ENCODE measurements around the gene EPAS1.
A peak's percentile ranks its signal among the peaks of the same experiment; 100 is the strongest.

The EPAS1 gene

GRCh38 chr2:46364797-46365457 lies 67.7 kb downstream of the EPAS1 start:
- DNase-seq (ENCODE audit: low spot score) = peak; percentile 63

DNA sequence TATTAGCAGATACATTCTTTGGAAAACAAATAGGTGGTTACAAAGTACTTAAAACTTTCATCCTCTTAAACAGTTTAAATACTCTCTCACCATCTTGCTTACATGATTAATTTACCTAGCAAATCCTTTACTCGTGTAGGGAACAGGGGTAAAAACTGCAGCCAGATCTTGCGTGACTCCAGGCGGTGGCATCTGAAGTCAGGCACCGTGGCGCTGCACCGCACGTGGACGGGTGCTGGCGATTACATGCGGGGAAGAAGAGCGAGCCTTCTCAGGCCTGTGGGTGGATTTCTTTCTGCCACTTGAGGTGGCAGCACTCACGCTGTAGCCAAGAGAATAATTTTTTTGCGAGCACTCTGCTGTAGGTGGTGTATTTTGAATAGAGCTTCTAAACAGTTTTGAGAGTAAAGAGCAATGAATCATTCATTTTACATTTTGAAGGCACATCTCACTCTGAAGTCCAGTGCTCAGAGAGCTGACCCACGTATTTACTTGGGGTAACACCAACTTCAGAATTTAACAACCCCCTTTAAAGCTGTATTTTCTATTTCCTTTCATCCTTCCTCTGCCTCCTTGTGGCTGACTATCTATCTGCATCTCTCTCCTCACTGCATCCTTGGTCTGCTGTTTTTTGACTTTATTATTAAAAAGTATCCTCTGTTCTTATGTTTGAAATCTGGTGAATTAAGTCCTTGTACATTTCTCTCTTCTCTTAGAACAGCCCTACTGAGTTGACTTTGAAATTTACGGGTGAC lies 68.9 kb downstream of the EPAS1 start:
- no peak for DNase-seq (ENCODE audit: low spot score)

DNA sequence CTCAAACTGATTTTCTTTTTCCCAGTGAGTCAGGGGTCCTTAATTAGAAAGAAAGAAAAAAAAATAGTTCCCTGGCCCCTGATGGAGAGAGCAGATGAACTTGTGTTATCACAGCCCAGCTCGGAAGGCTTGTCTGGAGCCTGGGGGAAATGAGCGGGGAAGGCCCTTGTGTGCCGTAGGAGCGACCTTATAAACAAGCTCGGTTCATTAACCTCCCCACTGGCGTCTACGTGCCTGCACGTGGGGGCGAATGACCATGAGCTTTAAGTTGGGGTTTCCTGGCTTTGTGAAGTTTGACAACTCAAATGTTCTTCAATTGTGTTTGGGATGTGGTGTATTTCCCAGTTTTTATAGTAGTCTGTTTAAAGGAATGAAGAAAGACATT lies 69.5 kb downstream of the EPAS1 start:
- no peak for DNase-seq (ENCODE audit: low spot score)

- no peak for DNase-seq (ENCODE audit: low spot score)
These were observed 70.1 kb downstream of the EPAS1 start for GRCh38 chr2:46367286-46367685.

- no peak for DNase-seq (ENCODE audit: low spot score)
These were observed 71.2 kb downstream of the EPAS1 start for GRCh38 chr2:46368401-46368800.

DNA sequence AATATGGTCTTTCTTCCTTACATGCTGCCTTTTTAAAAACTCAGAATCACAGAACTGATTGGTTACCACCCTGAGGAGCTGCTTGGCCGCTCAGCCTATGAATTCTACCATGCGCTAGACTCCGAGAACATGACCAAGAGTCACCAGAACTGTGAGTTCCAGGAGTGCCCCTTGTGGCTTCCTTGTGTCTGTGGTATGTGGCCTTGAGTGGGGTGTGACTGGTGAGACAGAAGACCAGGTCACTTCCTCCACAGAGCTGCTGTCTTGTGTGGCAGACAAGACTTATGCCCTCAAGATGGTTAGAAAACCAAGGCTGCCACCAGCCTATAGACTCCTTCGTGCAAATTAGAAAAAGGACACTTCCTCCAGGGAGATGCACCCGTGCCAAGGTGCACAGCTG lies 72.6 kb downstream of the EPAS1 start:
- DNase-seq (ENCODE audit: low spot score) = no peak

GRCh38 chr2:46371854-46372253 lies 74.6 kb downstream of the EPAS1 start:
- no peak for DNase-seq (ENCODE audit: low spot score)

GRCh38 chr2:46372475-46372874 lies 75.3 kb downstream of the EPAS1 start:
- DNase-seq (ENCODE audit: low spot score) = no peak

DNA sequence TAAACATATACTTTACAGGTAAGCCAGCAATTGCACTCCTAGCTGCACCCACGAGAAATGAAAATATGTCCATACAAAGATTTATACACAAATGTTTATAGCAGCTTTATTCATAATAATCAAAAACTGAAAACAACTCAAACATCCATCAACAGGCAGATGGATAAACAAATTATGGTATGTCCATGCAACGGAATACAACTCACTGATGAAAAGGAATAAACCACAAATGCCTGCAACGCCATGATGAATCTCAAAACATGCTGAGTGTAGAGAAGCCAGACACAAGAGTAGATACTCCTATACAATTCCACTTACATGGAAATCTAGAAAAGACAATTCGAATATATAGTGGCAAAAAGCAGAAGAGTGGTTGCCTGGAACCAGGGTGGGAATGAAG lies 76.0 kb downstream of the EPAS1 start:
- no peak for DNase-seq (ENCODE audit: low spot score)

DNA sequence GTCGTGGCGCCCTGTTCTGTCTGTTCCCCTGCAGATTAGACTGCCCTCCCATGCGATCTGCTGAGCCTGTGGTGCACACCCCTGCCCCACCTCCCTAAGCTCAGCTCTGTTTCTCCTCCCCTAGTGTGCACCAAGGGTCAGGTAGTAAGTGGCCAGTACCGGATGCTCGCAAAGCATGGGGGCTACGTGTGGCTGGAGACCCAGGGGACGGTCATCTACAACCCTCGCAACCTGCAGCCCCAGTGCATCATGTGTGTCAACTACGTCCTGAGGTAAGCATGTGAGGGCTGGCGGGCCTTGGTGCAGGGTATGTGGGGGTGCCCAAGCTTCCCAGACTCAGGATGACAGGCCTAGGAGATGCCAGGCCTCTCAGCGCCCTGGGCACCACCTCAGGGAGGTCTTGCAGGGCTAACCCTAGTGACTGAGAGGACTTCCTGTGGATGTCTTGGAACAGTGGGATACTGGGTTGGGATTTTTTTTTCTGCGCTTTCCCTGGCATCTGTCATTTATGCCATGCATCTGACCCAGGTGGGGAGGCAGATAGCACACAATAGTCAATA lies 78.4 kb downstream of the EPAS1 start:
- no peak for DNase-seq (ENCODE audit: low spot score)

GRCh38 chr2:46376586-46376985 lies 79.4 kb downstream of the EPAS1 start:
- DNase-seq (ENCODE audit: low spot score) = no peak

- no peak for DNase-seq (ENCODE audit: low spot score)
These were observed 79.9 kb downstream of the EPAS1 start for GRCh38 chr2:46377101-46377581.

- no peak for DNase-seq (ENCODE audit: low spot score)
These were observed 80.7 kb downstream of the EPAS1 start for GRCh38 chr2:46377666-46378560.

DNA sequence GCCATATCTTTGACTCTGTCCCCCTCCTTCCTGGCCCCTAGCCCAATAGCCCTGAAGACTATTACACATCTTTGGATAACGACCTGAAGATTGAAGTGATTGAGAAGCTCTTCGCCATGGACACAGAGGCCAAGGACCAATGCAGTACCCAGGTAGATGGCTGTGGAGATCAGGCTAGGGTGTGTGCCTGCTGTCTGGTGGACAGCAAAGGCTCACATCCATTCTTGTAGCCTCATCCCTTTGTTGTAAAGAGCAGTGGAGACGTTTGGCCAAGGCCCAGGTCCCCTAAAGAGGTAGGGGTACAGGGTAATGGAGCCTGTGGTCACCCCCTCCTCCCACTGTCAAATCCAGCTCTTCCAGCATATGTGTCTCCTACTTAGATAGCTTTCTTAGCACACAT lies 81.4 kb downstream of the EPAS1 start:
- DNase-seq (ENCODE audit: low spot score) = no peak

DNA sequence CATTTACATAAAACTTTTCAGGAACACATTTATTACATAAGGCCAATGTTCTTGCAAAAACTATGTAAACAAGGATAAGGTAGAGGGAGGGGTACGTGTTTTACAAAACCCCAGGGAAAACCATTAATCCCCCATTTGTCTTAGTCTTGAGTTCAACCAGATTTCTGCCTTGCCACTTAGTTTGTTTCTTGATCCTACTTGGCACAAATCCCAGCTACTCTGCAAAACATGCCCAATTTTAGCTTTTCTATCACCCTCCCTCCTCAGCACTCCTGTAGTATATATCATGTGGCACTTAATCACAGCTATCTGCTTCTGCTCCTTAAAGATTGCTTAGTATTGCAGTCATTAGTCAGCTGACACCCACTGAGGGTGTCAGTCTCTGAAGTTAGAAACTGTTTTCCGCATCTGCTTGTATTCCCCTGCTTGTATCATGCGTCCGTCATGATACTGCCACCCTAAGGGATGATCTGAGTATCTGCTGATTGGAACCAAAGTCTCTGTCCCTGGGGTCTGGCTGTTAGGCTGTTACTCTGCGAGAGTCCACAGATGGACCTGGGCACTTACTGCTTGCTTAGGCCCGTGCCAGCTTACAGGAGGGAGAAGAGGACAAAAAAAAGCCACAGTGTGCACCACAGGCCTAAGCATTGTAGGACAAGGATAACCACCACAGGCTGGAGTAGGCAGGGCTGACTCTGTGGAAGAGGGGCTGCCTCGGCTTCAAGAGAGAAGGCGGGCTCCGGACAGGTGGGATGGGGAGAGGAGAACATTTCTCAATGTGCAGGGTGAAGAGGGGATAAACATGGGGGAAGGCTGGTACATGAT lies 82.2 kb downstream of the EPAS1 start:
- DNase-seq (ENCODE audit: low spot score) = no peak

GRCh38 chr2:46380038-46380940 lies 83.1 kb downstream of the EPAS1 start:
- DNase-seq (ENCODE audit: low spot score) = no peak

GRCh38 chr2:46381263-46381849 lies 84.1 kb downstream of the EPAS1 start:
- no peak for DNase-seq (ENCODE audit: low spot score)

GRCh38 chr2:46381871-46382270 lies 84.7 kb downstream of the EPAS1 start:
- DNase-seq (ENCODE audit: low spot score) = no peak

DNA sequence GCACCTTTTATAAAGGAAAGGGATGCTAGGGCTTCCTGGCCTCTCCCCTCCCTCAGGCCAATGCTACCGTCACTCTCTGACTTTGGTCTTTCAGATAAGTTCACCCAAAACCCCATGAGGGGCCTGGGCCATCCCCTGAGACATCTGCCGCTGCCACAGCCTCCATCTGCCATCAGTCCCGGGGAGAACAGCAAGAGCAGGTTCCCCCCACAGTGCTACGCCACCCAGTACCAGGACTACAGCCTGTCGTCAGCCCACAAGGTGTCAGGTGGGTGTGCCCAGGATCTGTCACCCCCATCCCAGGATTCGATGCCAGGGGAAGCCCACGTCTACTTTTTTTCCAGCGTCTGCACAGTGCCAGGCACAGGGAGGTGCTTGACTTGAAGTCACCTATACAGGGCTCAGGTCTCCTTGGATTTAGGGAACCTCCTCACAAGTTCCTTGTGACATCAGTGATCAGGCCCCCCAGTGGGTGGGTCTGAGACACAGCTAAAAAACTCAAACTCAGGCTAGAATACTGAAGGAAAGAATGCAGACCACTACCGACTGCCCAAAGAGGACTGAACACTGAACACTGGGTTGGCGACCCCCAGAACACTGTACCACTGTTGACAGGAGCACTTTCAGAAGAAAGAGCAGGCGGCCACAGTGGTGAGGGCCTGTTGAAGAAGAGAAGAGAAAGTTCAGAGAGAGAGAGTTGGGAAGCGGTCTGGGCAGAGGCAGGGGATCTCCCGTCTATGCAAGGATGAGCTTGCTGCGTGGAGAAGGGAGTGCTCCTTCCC lies 85.3 kb downstream of the EPAS1 start:
- DNase-seq (ENCODE audit: low spot score) = no peak

Data from SW480 (cell line).